DOHH2 (cell line): ENCODE data around the gene GPR4.

Experiments
- H3F3A ChIP-seq: fragments of 200-600 bp; sonication (generic), shearing (Covaris generic); 2 replicates; pipeline ENCODE4 v1.6.0; 2016; ENCODE audit warnings: antibody characterized with exemption, mild to moderate bottlenecking; ENCODE audit not compliant: control insufficient read depth, insufficient read depth
- H3K27ac ChIP-seq: fragments of 200-600 bp; sonication (generic); 2 replicates; pipeline ENCODE4 v1.5.1; 2014; ENCODE audit warnings: low read depth, mild to moderate bottlenecking, low read length, moderate library complexity
- H3K27me3 ChIP-seq: fragments of 200-600 bp; sonication (generic); 2 replicates; pipeline ENCODE4 v1.6.1; 2014; ENCODE audit warnings: mild to moderate bottlenecking, low read length, mixed read lengths; ENCODE audit not compliant: control insufficient read depth
- H3K36me3 ChIP-seq: fragments of 200-600 bp; sonication (generic); 2 replicates; pipeline ENCODE4 v1.6.1; 2014; ENCODE audit warnings: mild to moderate bottlenecking, low read length, moderate library complexity, mixed read lengths; ENCODE audit not compliant: control insufficient read depth
- H3K4me1 ChIP-seq: fragments of 200-600 bp; sonication (generic); 2 replicates; pipeline ENCODE4 v1.6.1; 2014; ENCODE audit warnings: mild to moderate bottlenecking, low read length, mixed read lengths; ENCODE audit not compliant: control insufficient read depth
- H3K4me2 ChIP-seq: fragments of 200-600 bp; sonication (generic); 2 replicates; pipeline ENCODE4 v1.6.0; 2014; ENCODE audit warnings: mild to moderate bottlenecking, low read length, moderate library complexity
- H3K4me3 ChIP-seq: fragments of 200-600 bp; sonication (generic); 2 replicates; pipeline ENCODE4 v1.5.1; 2014; ENCODE audit warnings: mild to moderate bottlenecking, low read length, mixed read lengths
- H3K79me2 ChIP-seq: fragments of 200-600 bp; sonication (generic); 2 replicates; pipeline ENCODE4 v1.6.1; 2014; ENCODE audit warnings: mild to moderate bottlenecking, low read length, mixed read lengths; ENCODE audit not compliant: control insufficient read depth
- H3K9me2 ChIP-seq: fragments of 200-600 bp; sonication (generic); replicated peaks from 2 replicates; pipeline ENCODE4 v1.6.1; 2014; ENCODE audit warnings: mild to moderate bottlenecking, low read length, mixed read lengths; ENCODE audit not compliant: control insufficient read depth
- H3K9me3 ChIP-seq: fragments of 200-600 bp; sonication (generic); 2 replicates; pipeline ENCODE4 v1.6.1; 2014; ENCODE audit warnings: antibody characterized with exemption, low read length, mixed read lengths; ENCODE audit not compliant: control insufficient read depth, insufficient read depth
- H4K20me1 ChIP-seq: fragments of 200-600 bp; sonication (generic); 2 replicates; pipeline ENCODE4 v1.6.0; 2014; ENCODE audit warnings: low read depth, mild to moderate bottlenecking, antibody characterized with exemption, low read length, moderate library complexity; ENCODE audit not compliant: control insufficient read depth, insufficient read depth
- EZH2phosphoT487 ChIP-seq: fragments of 200-600 bp; sonication (generic); IDR thresholded peaks from 2 replicates; pipeline ENCODE4 v1.6.1; 2017; ENCODE audit warnings: borderline replicate concordance, mild to moderate bottlenecking, antibody characterized with exemption, low read length, moderate library complexity, mixed read lengths
- TF ChIP-seq, protein P1 (sequence below): fragments of 200-600 bp; sonication (generic); IDR thresholded peaks from one replicate; pipeline ENCODE4 v1.5.1; 2014; ENCODE audit warnings: antibody characterized with exemption, mild to moderate bottlenecking, low read depth, low read length; ENCODE audit not compliant: poor library complexity, severe bottlenecking

Gene GPR4

DNA sequence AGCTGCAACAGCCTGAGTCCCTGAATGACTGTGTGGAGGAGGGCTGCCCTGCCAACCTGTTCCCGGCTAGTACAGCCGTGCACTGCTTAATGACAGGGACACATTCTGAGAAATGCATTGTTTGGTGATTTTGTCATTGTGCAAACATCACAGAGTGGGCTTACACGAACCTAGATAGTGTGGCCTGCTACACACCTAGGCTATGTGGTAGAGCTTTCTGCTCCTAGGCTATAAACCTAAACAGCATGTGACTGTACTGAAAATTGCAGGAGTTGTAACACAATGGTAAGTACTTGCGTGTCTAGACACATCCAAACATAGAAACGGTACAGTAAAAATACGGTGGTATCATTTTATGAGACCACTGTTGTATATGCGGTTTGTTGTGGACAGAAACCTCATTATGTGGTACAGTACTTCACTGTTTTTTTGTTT, 59.8 kb downstream of the GPR4 start:
- Histone ChIP-seq H3K9me2 (no peaks in the 10 kb centered on the region), H3K4me2 (peak overlapping the region; percentile 75), H3K9me3 (peaks cover 3% of the 10 kb centered on the region; the same call in 1 of the 2 replicates), H3K4me3 (no peak overlapping the region), H4K20me1 (no peaks in the 10 kb centered on the region), H3K79me2 (no peaks in the 10 kb centered on the region), H3K27ac (peak overlapping the region; percentile 86; the same call in 1 of the 2 replicates), H3K27me3 (no peaks in the 10 kb centered on the region), H3F3A (peaks cover 32% of the 10 kb centered on the region), H3K36me3 (no peaks in the 10 kb centered on the region), H3K4me1 (peaks cover 55% of the 10 kb centered on the region)
- TF ChIP-seq, protein P1, sequence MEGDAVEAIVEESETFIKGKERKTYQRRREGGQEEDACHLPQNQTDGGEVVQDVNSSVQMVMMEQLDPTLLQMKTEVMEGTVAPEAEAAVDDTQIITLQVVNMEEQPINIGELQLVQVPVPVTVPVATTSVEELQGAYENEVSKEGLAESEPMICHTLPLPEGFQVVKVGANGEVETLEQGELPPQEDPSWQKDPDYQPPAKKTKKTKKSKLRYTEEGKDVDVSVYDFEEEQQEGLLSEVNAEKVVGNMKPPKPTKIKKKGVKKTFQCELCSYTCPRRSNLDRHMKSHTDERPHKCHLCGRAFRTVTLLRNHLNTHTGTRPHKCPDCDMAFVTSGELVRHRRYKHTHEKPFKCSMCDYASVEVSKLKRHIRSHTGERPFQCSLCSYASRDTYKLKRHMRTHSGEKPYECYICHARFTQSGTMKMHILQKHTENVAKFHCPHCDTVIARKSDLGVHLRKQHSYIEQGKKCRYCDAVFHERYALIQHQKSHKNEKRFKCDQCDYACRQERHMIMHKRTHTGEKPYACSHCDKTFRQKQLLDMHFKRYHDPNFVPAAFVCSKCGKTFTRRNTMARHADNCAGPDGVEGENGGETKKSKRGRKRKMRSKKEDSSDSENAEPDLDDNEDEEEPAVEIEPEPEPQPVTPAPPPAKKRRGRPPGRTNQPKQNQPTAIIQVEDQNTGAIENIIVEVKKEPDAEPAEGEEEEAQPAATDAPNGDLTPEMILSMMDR = no peak
- no peak for TF ChIP-seq EZH2phosphoT487
